Esophagus squamous epithelium (tissue), 4 donors: ENCODE results near the gene ADGRG4.

Experiments
- POLR2A ChIP-seq, 4 donors: fragments of 450-650 bp; IDR thresholded peaks; one replicate each; pipeline ENCODE4 v1.6.1; 2017; ENCODE audit warnings: antibody characterized with exemption in 4 of 4, mild to moderate bottlenecking in 4 of 4, moderate library complexity in 3 of 4
- TF ChIP-seq, protein P1 (sequence below), 6 experiments: fragments of 450-650 bp in 4 of 6; fragments of 200-600 bp in 2 of 6; sonication (generic) in 2 of 6; IDR thresholded peaks; one replicate each; pipeline ENCODE4 v1.5.1; 2016 to 2019; ENCODE audit warnings: antibody characterized with exemption in 6 of 6, mild to moderate bottlenecking in 4 of 6, moderate library complexity in 4 of 6

DNA sequence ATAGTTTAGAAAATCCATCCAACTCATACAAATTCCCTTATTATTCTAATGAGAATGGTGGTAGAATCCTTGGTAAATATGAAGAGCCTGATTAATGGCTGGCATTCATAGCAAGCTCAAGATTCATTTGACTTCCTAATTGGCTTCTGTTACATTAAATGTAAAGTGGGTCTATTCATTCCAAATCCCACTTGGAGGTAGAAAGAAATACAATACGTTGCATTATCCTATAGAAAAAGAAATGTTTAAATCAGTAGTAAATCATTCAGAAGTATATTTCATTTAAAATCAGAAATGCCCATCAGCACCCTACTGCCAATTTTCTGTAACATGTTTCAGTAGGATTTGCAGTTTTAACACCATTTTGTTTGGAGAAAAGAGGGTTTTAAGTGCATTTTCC, 6.7 kb downstream of the ADGRG4 start:
- TF ChIP-seq, protein P1, sequence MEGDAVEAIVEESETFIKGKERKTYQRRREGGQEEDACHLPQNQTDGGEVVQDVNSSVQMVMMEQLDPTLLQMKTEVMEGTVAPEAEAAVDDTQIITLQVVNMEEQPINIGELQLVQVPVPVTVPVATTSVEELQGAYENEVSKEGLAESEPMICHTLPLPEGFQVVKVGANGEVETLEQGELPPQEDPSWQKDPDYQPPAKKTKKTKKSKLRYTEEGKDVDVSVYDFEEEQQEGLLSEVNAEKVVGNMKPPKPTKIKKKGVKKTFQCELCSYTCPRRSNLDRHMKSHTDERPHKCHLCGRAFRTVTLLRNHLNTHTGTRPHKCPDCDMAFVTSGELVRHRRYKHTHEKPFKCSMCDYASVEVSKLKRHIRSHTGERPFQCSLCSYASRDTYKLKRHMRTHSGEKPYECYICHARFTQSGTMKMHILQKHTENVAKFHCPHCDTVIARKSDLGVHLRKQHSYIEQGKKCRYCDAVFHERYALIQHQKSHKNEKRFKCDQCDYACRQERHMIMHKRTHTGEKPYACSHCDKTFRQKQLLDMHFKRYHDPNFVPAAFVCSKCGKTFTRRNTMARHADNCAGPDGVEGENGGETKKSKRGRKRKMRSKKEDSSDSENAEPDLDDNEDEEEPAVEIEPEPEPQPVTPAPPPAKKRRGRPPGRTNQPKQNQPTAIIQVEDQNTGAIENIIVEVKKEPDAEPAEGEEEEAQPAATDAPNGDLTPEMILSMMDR (IDR thresholded peaks at IDR 0.05): no peak
- TF ChIP-seq POLR2A (IDR thresholded peaks at IDR 0.05): no peak
